OCI-LY3 (cell line): ENCODE measurements around the gene PPP1R9A.

Experiments used
- H2AFZ ChIP-seq: fragments of 200-600, 300-600 bp; shearing (Covaris generic); 2 replicates; pipeline ENCODE4 v1.6.0; 2014; ENCODE audit warnings: antibody characterized with exemption, low read depth, low read length
- H3K27ac ChIP-seq: fragments of 200-600, 300-600 bp; sonication (generic); 2 replicates; pipeline ENCODE4 v1.5.1; 2014; ENCODE audit warnings: mild to moderate bottlenecking, low read length, moderate library complexity, mixed read lengths
- H3K27me3 ChIP-seq: fragments of 200-600, 300-600 bp; sonication (generic); 2 replicates; pipeline ENCODE4 v1.6.1; 2014; ENCODE audit warnings: low read depth, low read length, mixed read lengths
- H3K36me3 ChIP-seq: fragments of 200-600, 300-600 bp; sonication (generic); replicated peaks from 2 replicates; pipeline ENCODE3; 2014; ENCODE audit warnings: low read depth, low read length, mixed read lengths
- H3K4me1 ChIP-seq: fragments of 300-600, 200-600 bp; sonication (generic); 2 replicates; pipeline ENCODE4 v1.6.1; 2014; ENCODE audit warnings: low read length, mixed read lengths
- H3K4me2 ChIP-seq: fragments of 200-600, 300-600 bp; sonication (generic); 2 replicates; pipeline ENCODE4 v1.6.1; 2014; ENCODE audit warnings: low read length, mixed read lengths
- H3K4me3 ChIP-seq: fragments of 300-600, 200-600 bp; sonication (generic); 2 replicates; pipeline ENCODE4 v1.5.1; 2014; ENCODE audit warnings: antibody characterized with exemption, mild to moderate bottlenecking, low read length, moderate library complexity
- H3K79me2 ChIP-seq: fragments of 300-600, 200-600 bp; shearing (Covaris generic); 2 replicates; pipeline ENCODE4 v1.6.1; 2014; ENCODE audit warnings: mild to moderate bottlenecking, low read length, mixed read lengths
- H3K9ac ChIP-seq: fragments of 300-600, 200-600 bp; shearing (Covaris generic); 2 replicates; pipeline ENCODE4 v1.6.0; 2014; ENCODE audit warnings: mild to moderate bottlenecking, low read length, moderate library complexity
- H3K9me3 ChIP-seq: fragments of 200-600, 300-600 bp; shearing (Covaris generic); 2 replicates; pipeline ENCODE4 v1.6.1; 2014; ENCODE audit warnings: low read length, mixed read lengths; ENCODE audit not compliant: insufficient read depth
- H4K20me1 ChIP-seq: fragments of 200-600, 300-600 bp; sonication (generic); 2 replicates; pipeline ENCODE4 v1.6.1; 2016; ENCODE audit warnings: low read length, mixed read lengths; ENCODE audit not compliant: insufficient read depth
- CTCF ChIP-seq: fragments of 200-600, 300-600 bp; sonication (generic); IDR thresholded peaks from 2 replicates; pipeline ENCODE4 v1.5.1; 2014; ENCODE audit warnings: antibody characterized with exemption, low read length, low read depth
- EZH2phosphoT487 ChIP-seq: fragments of 200-600 bp; shearing (Covaris generic); IDR thresholded peaks from 2 replicates; pipeline ENCODE4 v1.6.1; 2018; ENCODE audit warnings: antibody characterized with exemption, mixed run types, low read depth

The PPP1R9A gene

DNA sequence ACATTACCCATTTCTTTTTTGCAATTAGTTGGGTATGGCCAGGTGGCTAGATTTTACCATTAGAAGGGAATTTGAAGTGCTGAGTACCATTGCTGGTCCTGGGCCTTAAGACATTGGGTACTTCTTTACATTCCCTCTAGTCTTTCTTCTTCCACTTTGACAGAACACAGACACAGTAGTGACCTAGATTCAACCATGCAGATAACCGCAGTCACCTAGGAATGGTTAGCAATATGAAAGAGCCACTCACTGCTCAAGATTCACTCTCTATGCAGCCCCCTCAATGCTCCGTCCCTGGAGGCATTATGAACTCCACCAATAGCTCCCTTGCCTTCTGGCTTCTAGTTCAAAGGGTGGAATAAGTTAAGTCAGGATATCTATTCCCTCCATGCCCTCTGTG is 433.1 kb downstream of the PPP1R9A start:
- Histone ChIP-seq H3K27ac (no peak overlapping the region), H3K36me3 (no peaks in the 10 kb centered on the region), H3K9ac (no peak overlapping the region), H4K20me1 (no peaks in the 10 kb centered on the region), H3K4me3 (no peak overlapping the region), H3K4me1 (peaks cover 5% of the 10 kb centered on the region; the same call in 1 of the 2 replicates), H3K79me2 (no peaks in the 10 kb centered on the region), H2AFZ (no peak overlapping the region), H3K9me3 (no peaks in the 10 kb centered on the region), H3K4me2 (no peak overlapping the region), H3K27me3 (no peaks in the 10 kb centered on the region)
- TF ChIP-seq CTCF (no peak), EZH2phosphoT487 (no peak)

DNA sequence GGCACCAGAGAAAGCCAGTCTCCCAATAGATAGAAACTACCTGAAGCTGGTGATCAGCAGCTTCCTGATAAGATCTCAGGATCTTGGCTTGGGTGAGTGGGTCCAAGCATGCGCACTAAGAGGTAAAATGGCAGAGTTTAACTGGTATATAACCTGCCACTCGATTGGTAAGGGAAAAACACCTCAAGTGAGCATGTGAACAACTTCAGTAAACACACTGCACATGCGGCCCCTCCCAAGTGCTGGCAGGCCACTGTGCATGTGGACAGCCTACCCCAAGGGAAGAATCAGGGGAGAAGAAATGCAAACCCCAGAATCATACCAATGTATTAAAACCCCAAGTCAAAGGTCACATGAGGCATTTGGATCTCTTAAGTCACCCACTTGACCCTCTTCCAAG is 434.6 kb downstream of the PPP1R9A start:
- Histone ChIP-seq H3K27ac (no peak overlapping the region), H4K20me1 (no peaks in the 10 kb centered on the region), H3K27me3 (no peaks in the 10 kb centered on the region), H3K36me3 (no peaks in the 10 kb centered on the region), H3K9me3 (no peaks in the 10 kb centered on the region), H3K9ac (no peak overlapping the region), H3K79me2 (no peaks in the 10 kb centered on the region), H3K4me1 (peaks cover 5% of the 10 kb centered on the region; the same call in 1 of the 2 replicates), H2AFZ (no peak overlapping the region), H3K4me2 (no peak overlapping the region), H3K4me3 (no peak overlapping the region)
- TF ChIP-seq CTCF (no peak), EZH2phosphoT487 (no peak)

- Histone ChIP-seq H3K27me3 (no peaks in the 10 kb centered on the region), H3K4me3 (no peak overlapping the region), H3K27ac (no peak overlapping the region), H3K4me1 (peaks cover 5% of the 10 kb centered on the region; the same call in 1 of the 2 replicates), H2AFZ (no peak overlapping the region), H3K79me2 (no peaks in the 10 kb centered on the region), H3K9me3 (no peaks in the 10 kb centered on the region), H4K20me1 (no peaks in the 10 kb centered on the region), H3K36me3 (no peaks in the 10 kb centered on the region), H3K4me2 (no peak overlapping the region), H3K9ac (no peak overlapping the region)
- TF ChIP-seq CTCF (no peak), EZH2phosphoT487 (no peak)
These were observed 435.4 kb downstream of the PPP1R9A start for GRCh38 chr7:95342642-95343307.
